ENCODE measurements around the gene KAT6B. TPM values are rescaled to one million over a fixed set of nuclear protein-coding genes. Genes with fewer than 3 reads are reported as not detected.

KAT6B gene
- total RNA-seq, 1 donor from 2014 or later, result 41.1 TPM

- intact Hi-C loops (cut with DNase I), result no loop called here
Observed at GRCh38 chr10:75032119-75032518, 205.7 kb downstream of the KAT6B start.

DNA sequence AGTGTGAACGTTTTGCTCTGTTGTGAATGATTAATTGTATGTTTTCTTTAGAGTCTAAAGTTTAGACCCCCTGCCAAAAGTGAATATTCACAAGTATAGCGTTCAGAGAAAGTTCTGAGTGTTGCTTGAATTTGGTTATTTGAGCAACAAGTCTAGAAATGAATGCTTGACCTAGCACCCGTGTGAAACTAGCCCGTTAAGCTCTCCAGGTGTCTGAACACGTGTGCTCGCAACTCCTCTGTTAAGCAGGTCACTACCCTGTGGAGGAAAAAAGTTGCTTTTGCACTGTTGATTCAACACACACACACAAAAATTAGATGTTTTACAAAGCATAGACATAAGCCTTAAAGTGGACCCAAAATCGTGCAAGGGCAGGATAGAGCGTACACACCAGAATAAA lies 206.4 kb downstream of the KAT6B start:
- no peaks in the 10 kb centered on the region for H3K27me3 ChIP-seq
- H3K4me1 ChIP-seq, result no peaks in the 10 kb centered on the region
- intact Hi-C loops (cut with DNase I), result no loop called here
- DNase-seq (ENCODE audit: low spot score in 2 of 2), result no peak
- no peaks in the 10 kb centered on the region for H3K9me3 ChIP-seq
- H3K36me3 ChIP-seq, result peaks cover 20 to 31% of the 10 kb centered on the region in 2 donors
- no peak overlapping the region for H3K27ac ChIP-seq
- no peak overlapping the region for H3K4me3 ChIP-seq
- no peak for TF ChIP-seq CTCF (IDR thresholded peaks at IDR 0.05)

More at GRCh38 chr10:75032119-75032518, 205.7 kb downstream of the KAT6B start:
- Histone ChIP-seq H3K36me3 (peaks cover 20 to 36% of the 10 kb centered on the region in 2 donors), H3K9me3 (no peaks in the 10 kb centered on the region), H3K4me1 (no peaks in the 10 kb centered on the region), H3K4me3 (no peak overlapping the region), H3K27me3 (no peaks in the 10 kb centered on the region), H3K27ac (no peak overlapping the region)
- TF ChIP-seq CTCF (IDR thresholded peaks at IDR 0.05), result no peak
- DNase-seq (ENCODE audit: low spot score in 2 of 2), result no peak

DNA sequence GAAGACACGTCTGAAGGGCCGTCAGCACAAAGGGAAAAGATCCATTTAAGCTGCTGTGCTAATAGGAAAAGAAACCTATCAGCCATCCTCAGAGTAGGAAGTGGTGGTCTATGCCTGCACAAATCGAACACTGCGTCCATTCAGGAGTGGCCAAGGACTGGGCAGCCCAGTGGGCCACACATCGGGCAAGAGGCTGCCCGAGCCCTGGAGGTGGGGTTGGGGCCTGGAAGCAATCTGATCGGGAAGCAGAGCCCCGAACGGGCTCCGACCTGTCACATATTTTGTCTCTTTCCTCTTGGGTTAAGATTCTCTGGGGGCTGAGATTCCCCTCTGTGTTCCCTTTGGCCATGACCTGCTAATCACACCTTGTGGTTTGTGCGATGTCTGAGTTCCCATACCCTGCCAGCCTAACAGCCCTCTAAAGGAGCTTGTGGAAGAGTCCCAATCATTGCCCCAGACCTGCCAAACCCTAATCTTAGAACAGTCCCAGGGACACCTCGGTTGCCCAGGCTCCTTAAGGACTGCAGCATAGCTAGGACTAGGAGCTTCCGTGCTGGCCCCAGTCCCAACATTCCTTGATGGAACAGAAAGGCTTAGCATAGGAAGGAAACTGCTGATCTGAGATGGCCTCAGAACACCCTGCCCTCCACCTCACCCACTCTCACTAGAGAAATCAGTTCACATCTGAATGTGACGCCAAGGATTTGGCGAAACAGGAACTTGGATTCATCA lies 207.2 kb downstream of the KAT6B start:
- peaks cover 19 to 26% of the 10 kb centered on the region in 2 donors for H3K36me3 ChIP-seq
- H3K4me1 ChIP-seq, result peaks cover 0 to 4% of the 10 kb centered on the region in 2 donors
- no peak overlapping the region for H3K4me3 ChIP-seq
- no peak for DNase-seq (ENCODE audit: low spot score in 2 of 2)
- intact Hi-C loops (cut with DNase I), result no loop called here
- H3K27ac ChIP-seq, result no peak overlapping the region
- TF ChIP-seq CTCF (IDR thresholded peaks at IDR 0.05), result no peak
- no peaks in the 10 kb centered on the region for H3K27me3 ChIP-seq
- H3K9me3 ChIP-seq, result no peaks in the 10 kb centered on the region

DNA sequence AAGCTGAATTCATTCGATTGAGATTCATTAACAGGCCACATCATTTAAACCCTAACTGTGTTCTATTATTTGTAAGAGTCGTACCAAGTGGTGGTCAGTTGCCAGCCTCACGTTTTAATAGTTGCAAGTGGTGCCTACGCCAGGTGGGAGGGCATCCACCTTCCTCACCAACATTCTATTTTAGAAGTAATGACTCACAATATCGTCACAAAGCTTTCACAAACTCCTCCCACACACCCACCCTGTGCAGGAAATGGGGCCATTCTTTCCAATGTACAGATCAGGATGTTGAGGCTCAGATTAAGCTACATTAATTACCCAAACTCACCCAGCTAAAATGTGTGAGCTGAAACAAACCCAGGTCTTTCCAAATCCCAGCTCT lies 207.7 kb downstream of the KAT6B start:
- Histone ChIP-seq H3K4me3 (no peak overlapping the region), H3K36me3 (peaks cover 14 to 20% of the 10 kb centered on the region in 2 donors), H3K27me3 (no peaks in the 10 kb centered on the region), H3K27ac (no peak overlapping the region), H3K4me1 (peaks cover 0 to 5% of the 10 kb centered on the region in 2 donors), H3K9me3 (no peaks in the 10 kb centered on the region)
- intact Hi-C loops (cut with DNase I), result no loop called here
- no peak for TF ChIP-seq CTCF (IDR thresholded peaks at IDR 0.05)
- no peak for DNase-seq (ENCODE audit: low spot score in 2 of 2)

- no peak overlapping the region for H3K27ac ChIP-seq
Observed at GRCh38 chr10:75034714-75035258, 208.4 kb downstream of the KAT6B start.

More at GRCh38 chr10:75034714-75035258, 208.4 kb downstream of the KAT6B start:
- Histone ChIP-seq H3K36me3 (peaks cover 10 to 13% of the 10 kb centered on the region in 2 donors), H3K9me3 (no peaks in the 10 kb centered on the region), H3K4me3 (no peak overlapping the region), H3K4me1 (peaks cover 0 to 5% of the 10 kb centered on the region in 2 donors), H3K27me3 (no peaks in the 10 kb centered on the region)
- intact Hi-C loops (cut with DNase I), result no loop called here
- TF ChIP-seq CTCF (IDR thresholded peaks at IDR 0.05), result no peak
- DNase-seq (ENCODE audit: low spot score in 2 of 2), result no peak
